GM23338 (cell line): Measurements from ENCODE around the gene EYS. TPM values are rescaled to one million over a fixed set of nuclear protein-coding genes. Genes with fewer than 3 reads are reported as not detected.

Source experiments
- ATAC-seq: fragments of 200-7000 bp; cut with Tn5 transposase; 3 replicates; pipeline ENCODE4 v1.9.1; 2020
- DNase-seq: peaks from one replicate; pipeline ENCODE4 v3.0.0-alpha.2; 2015; ENCODE audit warnings: low spot score
- H2AFZ ChIP-seq: fragments of 200-600 bp; sonication (generic); 2 replicates; pipeline ENCODE4 v1.8.0; 2016; ENCODE audit warnings: antibody characterized with exemption, mild to moderate bottlenecking, moderate library complexity
- H3F3A ChIP-seq: fragments of 200-600 bp; sonication (generic); replicated peaks from 2 replicates; pipeline ENCODE4 v1.8.0; 2017; ENCODE audit warnings: antibody characterized with exemption, mixed run types, low read depth
- H3K27ac ChIP-seq: fragments of 200-600 bp; sonication (generic); 2 replicates; pipeline ENCODE4 v1.6.1; 2016; ENCODE audit warnings: low read depth
- H3K27me3 ChIP-seq: fragments of 200-600 bp; sonication (generic); 2 replicates; pipeline ENCODE4 v1.8.0; 2016; ENCODE audit warnings: mild to moderate bottlenecking, mixed run types, moderate library complexity; ENCODE audit not compliant: insufficient read depth
- H3K36me3 ChIP-seq: fragments of 200-600 bp; sonication (generic); 2 replicates; pipeline ENCODE4 v1.8.0; 2016; ENCODE audit warnings: mild to moderate bottlenecking; ENCODE audit not compliant: insufficient read depth
- H3K4me1 ChIP-seq: fragments of 200-600 bp; sonication (generic); 2 replicates; pipeline ENCODE4 v1.8.0; 2016; ENCODE audit warnings: mild to moderate bottlenecking, moderate library complexity; ENCODE audit not compliant: insufficient read depth
- H3K4me2 ChIP-seq: fragments of 200-600 bp; sonication (generic); 2 replicates; pipeline ENCODE4 v1.7.1; 2017; ENCODE audit warnings: mixed run types
- H3K4me3 ChIP-seq: fragments of 200-600 bp; sonication (generic); 2 replicates; pipeline ENCODE4 v1.6.1; 2016; ENCODE audit warnings: mixed run types
- H3K79me2 ChIP-seq: fragments of 200-600 bp; sonication (generic); replicated peaks from 2 replicates; pipeline ENCODE4 v1.8.0; 2017; ENCODE audit warnings: mild to moderate bottlenecking; ENCODE audit not compliant: insufficient read depth
- H3K9me2 ChIP-seq: fragments of 200-600 bp; sonication (generic); 2 replicates; pipeline ENCODE4 v1.8.0; 2017; ENCODE audit not compliant: insufficient read depth
- H4K20me1 ChIP-seq: fragments of 200-600 bp; sonication (generic); replicated peaks from 2 replicates; pipeline ENCODE4 v1.8.0; 2017; ENCODE audit warnings: mild to moderate bottlenecking; ENCODE audit not compliant: insufficient read depth
- H3K27ac Mint-ChIP-seq: 2 replicates; pipeline ENCODE4 v1.8.0; 2020; ENCODE audit warnings: inconsistent platforms, mild to moderate bottlenecking, moderate library complexity, mixed read lengths
- H3K27me3 Mint-ChIP-seq: 3 replicates; pipeline ENCODE4 v1.8.0; 2022; ENCODE audit warnings: low read depth, mild to moderate bottlenecking, moderate library complexity, mixed read lengths, inconsistent platforms; ENCODE audit not compliant: insufficient read depth, poor library complexity
- H3K36me3 Mint-ChIP-seq: 3 replicates; pipeline ENCODE4 v1.8.0; 2021; ENCODE audit warnings: low read depth, mild to moderate bottlenecking, inconsistent platforms, moderate library complexity, mixed read lengths
- H3K4me1 Mint-ChIP-seq: 3 replicates; pipeline ENCODE4 v1.8.0; 2020; ENCODE audit warnings: mild to moderate bottlenecking, inconsistent platforms, mixed read lengths
- H3K4me3 Mint-ChIP-seq: 3 replicates; pipeline ENCODE4 v1.8.0; 2021; ENCODE audit warnings: moderate library complexity, mild to moderate bottlenecking, inconsistent platforms, mixed read lengths
- H3K9me3 Mint-ChIP-seq: 3 replicates; pipeline ENCODE4 v1.8.0; 2020; ENCODE audit warnings: moderate library complexity, mild to moderate bottlenecking, inconsistent platforms, mixed read lengths
- EZH2phosphoT487 ChIP-seq: fragments of 200-600 bp; sonication (generic); IDR thresholded peaks from one replicate; pipeline ENCODE4 v1.8.1; 2018; ENCODE audit warnings: antibody characterized with exemption; ENCODE audit not compliant: unreplicated experiment
- JUNB ChIP-seq: IDR thresholded peaks from one replicate; pipeline ENCODE4 v1.6.1; 2016; ENCODE audit warnings: antibody characterized with exemption; ENCODE audit not compliant: unreplicated experiment
- NANOG ChIP-seq: IDR thresholded peaks from 2 replicates; pipeline ENCODE4 v1.6.1; 2016; ENCODE audit warnings: antibody characterized with exemption, borderline replicate concordance
- POLR2AphosphoS5 ChIP-seq: IDR thresholded peaks from 2 replicates; pipeline ENCODE4 v1.6.1; 2016; ENCODE audit warnings: antibody characterized with exemption, low read depth
- STAT1 ChIP-seq: IDR thresholded peaks from one replicate; pipeline ENCODE4 v1.6.1; 2016; ENCODE audit warnings: antibody characterized with exemption; ENCODE audit not compliant: unreplicated experiment
- ZNF331 ChIP-seq: fragments of 250-450 bp; sonication (Bioruptor Pico); IDR thresholded peaks from 2 replicates; pipeline ENCODE4 v1.5.0; 2020; ENCODE audit warnings: low read depth, mild to moderate bottlenecking, moderate library complexity
- polyA plus RNA-seq: library from polyadenylated mRNA; unstranded; fragments of >200 nt; fragmentation: Nextera tagmentation; extraction: Ambion mirVana; gene quantifications from 2 replicates; pipeline ENCODE4 v1.2.1, GENCODE V29; 2016
- total RNA-seq: library from RNA; depleted of rRNA; stranded (reverse); fragments of >200 nt; shearing (Covaris generic); gene quantifications from 2 replicates; pipeline ENCODE4 v1.2.3, GENCODE V29; 2014
- TF ChIP-seq, protein P1 (sequence below): fragments of 250-450 bp; sonication (Bioruptor Pico); IDR thresholded peaks from 2 replicates; pipeline ENCODE4 v1.5.0; 2020; ENCODE audit warnings: mild to moderate bottlenecking, moderate library complexity
- TF ChIP-seq, protein P2 (sequence below), 2 experiments: fragments of 200-600 bp in 1 of 2; sonication (generic) in 1 of 2; conservative IDR thresholded peaks; 2 replicates each; pipeline versions ENCODE4 v1.5.1 to v1.6.1; 2016 to 2017; ENCODE audit warnings: antibody characterized with exemption in 2 of 2, low read depth in 2 of 2, mild to moderate bottlenecking in 2 of 2, moderate library complexity in 1 of 2
- TF ChIP-seq, protein P3 (sequence below): IDR thresholded peaks from 2 replicates; pipeline ENCODE4 v1.6.1; 2016; ENCODE audit warnings: antibody characterized with exemption
- TF ChIP-seq, protein P4 (sequence below): IDR thresholded peaks from one replicate; pipeline ENCODE4 v1.6.1; 2018; ENCODE audit warnings: antibody characterized with exemption; ENCODE audit not compliant: unreplicated experiment

Gene EYS
- total and polyA plus RNA-seq, 2 experiments from 2014 or later: 0.38 to 0.52 TPM

DNA sequence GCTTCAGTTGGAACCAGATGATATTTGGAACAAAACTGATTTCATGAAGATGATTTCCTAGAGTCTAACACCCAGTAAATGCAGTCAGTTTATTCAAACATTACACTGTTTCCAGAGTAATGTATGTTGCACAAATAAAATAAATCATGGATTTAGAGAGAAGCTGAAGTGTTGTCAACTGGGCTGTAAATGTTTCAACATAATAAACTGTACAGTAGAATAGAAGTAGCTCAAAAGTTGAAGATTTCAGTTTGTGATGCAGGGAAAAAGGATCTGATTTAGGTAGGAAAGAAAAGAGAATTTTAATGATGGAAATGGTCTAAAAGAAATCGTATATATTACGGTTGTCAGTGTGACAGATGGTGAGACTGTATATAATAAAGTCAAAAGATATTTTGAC lies 985.2 kb downstream of the EYS start:
- Histone ChIP-seq H3K36me3 (no peaks in the 10 kb centered on the region), H3F3A (no peaks in the 10 kb centered on the region), H3K27me3 (no peaks in the 10 kb centered on the region), H3K79me2 (no peaks in the 10 kb centered on the region), H3K4me2 (no peak overlapping the region), H3K27ac (no peak overlapping the region), H3K4me3 (no peak overlapping the region), H3K4me1 (no peaks in the 10 kb centered on the region), H2AFZ (no peak overlapping the region), H4K20me1 (no peaks in the 10 kb centered on the region), H3K9me2 (no peaks in the 10 kb centered on the region)
- no peak overlapping the region for H3K4me3 Mint-ChIP-seq
- no peak overlapping the region for H3K27ac Mint-ChIP-seq
- no peaks in the 10 kb centered on the region for H3K36me3 Mint-ChIP-seq
- peaks cover 2% of the 10 kb centered on the region for H3K27me3 Mint-ChIP-seq
- ATAC-seq (no peak), DNase-seq (no peak)
- peaks cover 3% of the 10 kb centered on the region; the same call in 2 of the 3 replicates for H3K9me3 Mint-ChIP-seq
- TF ChIP-seq, protein P1, sequence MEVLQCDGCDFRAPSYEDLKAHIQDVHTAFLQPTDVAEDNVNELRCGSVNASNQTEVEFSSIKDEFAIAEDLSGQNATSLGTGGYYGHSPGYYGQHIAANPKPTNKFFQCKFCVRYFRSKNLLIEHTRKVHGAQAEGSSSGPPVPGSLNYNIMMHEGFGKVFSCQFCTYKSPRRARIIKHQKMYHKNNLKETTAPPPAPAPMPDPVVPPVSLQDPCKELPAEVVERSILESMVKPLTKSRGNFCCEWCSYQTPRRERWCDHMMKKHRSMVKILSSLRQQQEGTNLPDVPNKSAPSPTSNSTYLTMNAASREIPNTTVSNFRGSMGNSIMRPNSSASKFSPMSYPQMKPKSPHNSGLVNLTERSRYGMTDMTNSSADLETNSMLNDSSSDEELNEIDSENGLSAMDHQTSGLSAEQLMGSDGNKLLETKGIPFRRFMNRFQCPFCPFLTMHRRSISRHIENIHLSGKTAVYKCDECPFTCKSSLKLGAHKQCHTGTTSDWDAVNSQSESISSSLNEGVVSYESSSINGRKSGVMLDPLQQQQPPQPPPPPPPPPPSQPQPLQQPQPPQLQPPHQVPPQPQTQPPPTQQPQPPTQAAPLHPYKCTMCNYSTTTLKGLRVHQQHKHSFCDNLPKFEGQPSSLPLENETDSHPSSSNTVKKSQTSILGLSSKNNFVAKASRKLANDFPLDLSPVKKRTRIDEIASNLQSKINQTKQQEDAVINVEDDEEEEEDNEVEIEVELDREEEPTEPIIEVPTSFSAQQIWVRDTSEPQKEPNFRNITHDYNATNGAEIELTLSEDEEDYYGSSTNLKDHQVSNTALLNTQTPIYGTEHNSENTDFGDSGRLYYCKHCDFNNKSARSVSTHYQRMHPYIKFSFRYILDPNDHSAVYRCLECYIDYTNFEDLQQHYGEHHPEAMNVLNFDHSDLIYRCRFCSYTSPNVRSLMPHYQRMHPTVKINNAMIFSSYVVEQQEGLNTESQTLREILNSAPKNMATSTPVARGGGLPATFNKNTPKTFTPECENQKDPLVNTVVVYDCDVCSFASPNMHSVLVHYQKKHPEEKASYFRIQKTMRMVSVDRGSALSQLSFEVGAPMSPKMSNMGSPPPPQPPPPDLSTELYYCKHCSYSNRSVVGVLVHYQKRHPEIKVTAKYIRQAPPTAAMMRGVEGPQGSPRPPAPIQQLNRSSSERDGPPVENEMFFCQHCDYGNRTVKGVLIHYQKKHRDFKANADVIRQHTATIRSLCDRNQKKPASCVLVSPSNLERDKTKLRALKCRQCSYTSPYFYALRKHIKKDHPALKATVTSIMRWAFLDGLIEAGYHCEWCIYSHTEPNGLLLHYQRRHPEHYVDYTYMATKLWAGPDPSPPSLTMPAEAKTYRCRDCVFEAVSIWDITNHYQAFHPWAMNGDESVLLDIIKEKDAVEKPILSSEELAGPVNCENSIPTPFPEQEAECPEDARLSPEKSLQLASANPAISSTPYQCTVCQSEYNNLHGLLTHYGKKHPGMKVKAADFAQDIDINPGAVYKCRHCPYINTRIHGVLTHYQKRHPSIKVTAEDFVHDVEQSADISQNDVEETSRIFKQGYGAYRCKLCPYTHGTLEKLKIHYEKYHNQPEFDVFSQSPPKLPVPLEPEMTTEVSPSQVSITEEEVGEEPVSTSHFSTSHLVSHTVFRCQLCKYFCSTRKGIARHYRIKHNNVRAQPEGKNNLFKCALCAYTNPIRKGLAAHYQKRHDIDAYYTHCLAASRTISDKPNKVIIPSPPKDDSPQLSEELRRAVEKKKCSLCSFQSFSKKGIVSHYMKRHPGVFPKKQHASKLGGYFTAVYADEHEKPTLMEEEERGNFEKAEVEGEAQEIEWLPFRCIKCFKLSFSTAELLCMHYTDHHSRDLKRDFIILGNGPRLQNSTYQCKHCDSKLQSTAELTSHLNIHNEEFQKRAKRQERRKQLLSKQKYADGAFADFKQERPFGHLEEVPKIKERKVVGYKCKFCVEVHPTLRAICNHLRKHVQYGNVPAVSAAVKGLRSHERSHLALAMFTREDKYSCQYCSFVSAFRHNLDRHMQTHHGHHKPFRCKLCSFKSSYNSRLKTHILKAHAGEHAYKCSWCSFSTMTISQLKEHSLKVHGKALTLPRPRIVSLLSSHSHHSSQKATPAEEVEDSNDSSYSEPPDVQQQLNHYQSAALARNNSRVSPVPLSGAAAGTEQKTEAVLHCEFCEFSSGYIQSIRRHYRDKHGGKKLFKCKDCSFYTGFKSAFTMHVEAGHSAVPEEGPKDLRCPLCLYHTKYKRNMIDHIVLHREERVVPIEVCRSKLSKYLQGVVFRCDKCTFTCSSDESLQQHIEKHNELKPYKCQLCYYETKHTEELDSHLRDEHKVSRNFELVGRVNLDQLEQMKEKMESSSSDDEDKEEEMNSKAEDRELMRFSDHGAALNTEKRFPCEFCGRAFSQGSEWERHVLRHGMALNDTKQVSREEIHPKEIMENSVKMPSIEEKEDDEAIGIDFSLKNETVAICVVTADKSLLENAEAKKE (CRISPR knock-in tag): no peak
- TF ChIP-seq ZNF331 (CRISPR knock-in tag) (no peak), NANOG (no peak), POLR2AphosphoS5 (no peak), STAT1 (no peak), EZH2phosphoT487 (no peak), JUNB (no peak)
- TF ChIP-seq, protein P2, sequence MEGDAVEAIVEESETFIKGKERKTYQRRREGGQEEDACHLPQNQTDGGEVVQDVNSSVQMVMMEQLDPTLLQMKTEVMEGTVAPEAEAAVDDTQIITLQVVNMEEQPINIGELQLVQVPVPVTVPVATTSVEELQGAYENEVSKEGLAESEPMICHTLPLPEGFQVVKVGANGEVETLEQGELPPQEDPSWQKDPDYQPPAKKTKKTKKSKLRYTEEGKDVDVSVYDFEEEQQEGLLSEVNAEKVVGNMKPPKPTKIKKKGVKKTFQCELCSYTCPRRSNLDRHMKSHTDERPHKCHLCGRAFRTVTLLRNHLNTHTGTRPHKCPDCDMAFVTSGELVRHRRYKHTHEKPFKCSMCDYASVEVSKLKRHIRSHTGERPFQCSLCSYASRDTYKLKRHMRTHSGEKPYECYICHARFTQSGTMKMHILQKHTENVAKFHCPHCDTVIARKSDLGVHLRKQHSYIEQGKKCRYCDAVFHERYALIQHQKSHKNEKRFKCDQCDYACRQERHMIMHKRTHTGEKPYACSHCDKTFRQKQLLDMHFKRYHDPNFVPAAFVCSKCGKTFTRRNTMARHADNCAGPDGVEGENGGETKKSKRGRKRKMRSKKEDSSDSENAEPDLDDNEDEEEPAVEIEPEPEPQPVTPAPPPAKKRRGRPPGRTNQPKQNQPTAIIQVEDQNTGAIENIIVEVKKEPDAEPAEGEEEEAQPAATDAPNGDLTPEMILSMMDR (conservative IDR thresholded peaks at IDR 0.05; ENCODE audit: low read depth in 2 of 2): no peak
- TF ChIP-seq, protein P3, sequence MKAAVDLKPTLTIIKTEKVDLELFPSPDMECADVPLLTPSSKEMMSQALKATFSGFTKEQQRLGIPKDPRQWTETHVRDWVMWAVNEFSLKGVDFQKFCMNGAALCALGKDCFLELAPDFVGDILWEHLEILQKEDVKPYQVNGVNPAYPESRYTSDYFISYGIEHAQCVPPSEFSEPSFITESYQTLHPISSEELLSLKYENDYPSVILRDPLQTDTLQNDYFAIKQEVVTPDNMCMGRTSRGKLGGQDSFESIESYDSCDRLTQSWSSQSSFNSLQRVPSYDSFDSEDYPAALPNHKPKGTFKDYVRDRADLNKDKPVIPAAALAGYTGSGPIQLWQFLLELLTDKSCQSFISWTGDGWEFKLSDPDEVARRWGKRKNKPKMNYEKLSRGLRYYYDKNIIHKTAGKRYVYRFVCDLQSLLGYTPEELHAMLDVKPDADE: no peak
- TF ChIP-seq, protein P4, sequence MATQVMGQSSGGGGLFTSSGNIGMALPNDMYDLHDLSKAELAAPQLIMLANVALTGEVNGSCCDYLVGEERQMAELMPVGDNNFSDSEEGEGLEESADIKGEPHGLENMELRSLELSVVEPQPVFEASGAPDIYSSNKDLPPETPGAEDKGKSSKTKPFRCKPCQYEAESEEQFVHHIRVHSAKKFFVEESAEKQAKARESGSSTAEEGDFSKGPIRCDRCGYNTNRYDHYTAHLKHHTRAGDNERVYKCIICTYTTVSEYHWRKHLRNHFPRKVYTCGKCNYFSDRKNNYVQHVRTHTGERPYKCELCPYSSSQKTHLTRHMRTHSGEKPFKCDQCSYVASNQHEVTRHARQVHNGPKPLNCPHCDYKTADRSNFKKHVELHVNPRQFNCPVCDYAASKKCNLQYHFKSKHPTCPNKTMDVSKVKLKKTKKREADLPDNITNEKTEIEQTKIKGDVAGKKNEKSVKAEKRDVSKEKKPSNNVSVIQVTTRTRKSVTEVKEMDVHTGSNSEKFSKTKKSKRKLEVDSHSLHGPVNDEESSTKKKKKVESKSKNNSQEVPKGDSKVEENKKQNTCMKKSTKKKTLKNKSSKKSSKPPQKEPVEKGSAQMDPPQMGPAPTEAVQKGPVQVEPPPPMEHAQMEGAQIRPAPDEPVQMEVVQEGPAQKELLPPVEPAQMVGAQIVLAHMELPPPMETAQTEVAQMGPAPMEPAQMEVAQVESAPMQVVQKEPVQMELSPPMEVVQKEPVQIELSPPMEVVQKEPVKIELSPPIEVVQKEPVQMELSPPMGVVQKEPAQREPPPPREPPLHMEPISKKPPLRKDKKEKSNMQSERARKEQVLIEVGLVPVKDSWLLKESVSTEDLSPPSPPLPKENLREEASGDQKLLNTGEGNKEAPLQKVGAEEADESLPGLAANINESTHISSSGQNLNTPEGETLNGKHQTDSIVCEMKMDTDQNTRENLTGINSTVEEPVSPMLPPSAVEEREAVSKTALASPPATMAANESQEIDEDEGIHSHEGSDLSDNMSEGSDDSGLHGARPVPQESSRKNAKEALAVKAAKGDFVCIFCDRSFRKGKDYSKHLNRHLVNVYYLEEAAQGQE: no peak
- peaks cover 3% of the 10 kb centered on the region; the same call in 2 of the 3 replicates for H3K4me1 Mint-ChIP-seq
